Endothelial cell of umbilical vein (primary cell): ENCODE measurements around the gene ADM5. TPM values are rescaled to one million over a fixed set of nuclear protein-coding genes. Genes with fewer than 3 reads are reported as not detected.

Experiments
- BruUV-seq: library from RNA; stranded (reverse); fragments of 400-500 nt; replicated peaks from 2 replicates; lab custom pipeline; 2021; lab: Mats Ljungman, UMichigan
- CTCF ChIA-PET: fragments of 300-600, 350-600 bp; sonication (Branson Sonifier 250); formaldehyde crosslinking; loops from one replicate; lab custom pipeline; 2021; ENCODE audit warnings: antibody characterized with exemption, inconsistent platforms; lab: Charles Lee
- POLR2A ChIA-PET: fragments of 300-600, 350-600 bp; sonication (Branson Sonifier 250); formaldehyde crosslinking; loops from one replicate; lab custom pipeline; 2021; ENCODE audit warnings: antibody characterized with exemption, inconsistent platforms; lab: Charles Lee
- DNase-seq: peaks from one replicate; pipeline ENCODE4 v3.0.0-alpha.2; 2011; ENCODE audit warnings: low read depth, low spot score
- FAIRE-seq: peaks from 2 replicates; lab custom pipeline; 2011; peaks lifted over from hg19 to GRCh38; lab: Jason Lieb, UNC
- H2AFZ ChIP-seq: 2 replicates; pipeline ENCODE4 v1.6.0; 2012; ENCODE audit warnings: low read depth, low read length, control low read depth, inconsistent platforms
- H3K27ac ChIP-seq: 2 replicates; pipeline ENCODE4 v1.5.1; 2011; ENCODE audit warnings: low read depth, mild to moderate bottlenecking, control low read depth, low read length, moderate library complexity; ENCODE audit not compliant: insufficient read depth
- H3K27me3 ChIP-seq, 2 experiments: 2 replicates each; pipeline versions ENCODE4 v1.6.0 to v1.6.1; 2011; ENCODE audit warnings: low read length in 2 of 2, mixed read lengths in 1 of 2; ENCODE audit not compliant: control insufficient read depth in 2 of 2, insufficient read depth in 2 of 2
- H3K36me3 ChIP-seq, 2 experiments: 2 replicates in 1 of 2; 3 replicates in 1 of 2; pipeline ENCODE4 v1.5.1; 2011; ENCODE audit warnings: low read length in 2 of 2, mild to moderate bottlenecking in 1 of 2, moderate library complexity in 1 of 2; ENCODE audit not compliant: control insufficient read depth in 2 of 2, insufficient read depth in 2 of 2; ENCODE audit errors: extremely low read depth in 1 of 2
- H3K4me1 ChIP-seq: 3 replicates; pipeline ENCODE4 v1.5.1; 2011; ENCODE audit warnings: mild to moderate bottlenecking, low read length; ENCODE audit not compliant: control insufficient read depth, insufficient read depth; ENCODE audit errors: extremely low read depth
- H3K4me2 ChIP-seq: 2 replicates; pipeline ENCODE4 v1.6.1; 2011; ENCODE audit warnings: low read length, control low read depth, mixed read lengths; ENCODE audit not compliant: insufficient read depth
- H3K4me3 ChIP-seq, 3 experiments: fragments of 200-600 bp in 1 of 3; sonication (generic), shearing (Covaris generic) in 1 of 3; replicated peaks in 1 of 3; 2 replicates each; pipeline ENCODE4 v1.5.1; 2011 to 2016; ENCODE audit warnings: control low read depth in 3 of 3, low read length in 3 of 3, mild to moderate bottlenecking in 2 of 3, inconsistent platforms in 1 of 3, low read depth in 1 of 3, moderate library complexity in 1 of 3; ENCODE audit not compliant: insufficient read depth in 1 of 3
- H3K79me2 ChIP-seq: 2 replicates; pipeline ENCODE4 v1.6.0; 2012; ENCODE audit warnings: low read length, inconsistent platforms; ENCODE audit not compliant: control insufficient read depth, insufficient read depth
- H3K9ac ChIP-seq: replicated peaks from 2 replicates; pipeline ENCODE3; 2011; ENCODE audit warnings: low read length, control low read depth; ENCODE audit not compliant: insufficient read depth; ENCODE audit errors: extremely low read depth
- H3K9me1 ChIP-seq: replicated peaks from 3 replicates; pipeline ENCODE4 v1.6.0; 2011; ENCODE audit warnings: mild to moderate bottlenecking, low read length; ENCODE audit not compliant: control insufficient read depth, insufficient read depth; ENCODE audit errors: extremely low read depth
- H3K9me3 ChIP-seq: replicated peaks from 2 replicates; pipeline ENCODE4 v1.5.1; 2012; ENCODE audit warnings: low read length, inconsistent platforms; ENCODE audit not compliant: control insufficient read depth, insufficient read depth
- H4K20me1 ChIP-seq: replicated peaks from 2 replicates; pipeline ENCODE3; 2011; ENCODE audit warnings: mild to moderate bottlenecking, low read length; ENCODE audit not compliant: control insufficient read depth, insufficient read depth; ENCODE audit errors: extremely low read depth
- EZH2 ChIP-seq: IDR thresholded peaks from 2 replicates; pipeline ENCODE4 v1.6.1; 2012; ENCODE audit warnings: borderline replicate concordance, low read depth, mild to moderate bottlenecking, moderate library complexity, low read length, inconsistent platforms; ENCODE audit not compliant: severe bottlenecking
- FOS ChIP-seq: IDR thresholded peaks from 2 replicates; pipeline ENCODE4 v1.6.1; 2011; ENCODE audit warnings: mild to moderate bottlenecking, low read length, moderate library complexity, borderline replicate concordance; ENCODE audit not compliant: insufficient read depth
- GATA2 ChIP-seq: IDR thresholded peaks from 2 replicates; pipeline ENCODE4 v1.7.0; 2011; ENCODE audit warnings: low read depth, mild to moderate bottlenecking, moderate library complexity, mixed read lengths, low read length; ENCODE audit not compliant: insufficient read length, insufficient read depth
- JUN ChIP-seq: IDR thresholded peaks from 2 replicates; pipeline ENCODE4 v1.6.1; 2011; ENCODE audit warnings: borderline replicate concordance, low read depth; ENCODE audit not compliant: insufficient read length, insufficient read depth
- MYC ChIP-seq: IDR thresholded peaks from one replicate; pipeline ENCODE4 v1.6.1; 2011; ENCODE audit warnings: mild to moderate bottlenecking, low read depth, low read length
- POLR2A ChIP-seq: IDR thresholded peaks from 2 replicates; pipeline ENCODE4 v1.6.1; 2012; ENCODE audit warnings: low read depth, mild to moderate bottlenecking, control low read depth, low read length
- POLR2AphosphoS5 ChIP-seq: IDR thresholded peaks from 2 replicates; pipeline ENCODE4 v1.6.1; 2012; ENCODE audit warnings: low read depth, mild to moderate bottlenecking, control low read depth, low read length, moderate library complexity; ENCODE audit not compliant: insufficient read depth
- dilution Hi-C: fragments of 300-500 bp; cut with MboI; formaldehyde crosslinking; loops from one replicate; pipeline ENCODE4 v1.15.0; 2019; ENCODE audit warnings: low sequenced_read_pairs; ENCODE audit not compliant: extremely low pct_ligation_motif_present
- intact Hi-C: fragments of 100-400 bp; cut with micrococcal nuclease; formaldehyde crosslinking; loops from one replicate; pipeline ENCODE4 v1.10.0; 2022
- polyA plus RNA-seq, 4 experiments: library from polyadenylated mRNA; depleted of rRNA in 3 of 4; stranded (reverse) in 3 of 4; unstranded in 1 of 4; fragments of >200 nt; gene quantifications; 2 replicates each; pipeline versions ENCODE4 v1.2.1 to v1.2.3, GENCODE V29; 2011 to 2012; ENCODE audit warnings: missing spikeins in 1 of 4
- total RNA-seq: library from RNA; stranded (reverse); gene quantifications from 2 replicates; pipeline ENCODE4 v1.2.3, GENCODE V29; 2021
- TF ChIP-seq, protein P1 (sequence below): IDR thresholded peaks from 2 replicates; pipeline ENCODE4 v1.6.1; 2011; ENCODE audit not compliant: insufficient read depth, insufficient read length

The ADM5 gene
- total and polyA plus RNA-seq, 2 donors (not counting 3 experiments of a cell fraction or from before 2014, with no cell fraction given), result 3.3 to 4.4 TPM

DNA sequence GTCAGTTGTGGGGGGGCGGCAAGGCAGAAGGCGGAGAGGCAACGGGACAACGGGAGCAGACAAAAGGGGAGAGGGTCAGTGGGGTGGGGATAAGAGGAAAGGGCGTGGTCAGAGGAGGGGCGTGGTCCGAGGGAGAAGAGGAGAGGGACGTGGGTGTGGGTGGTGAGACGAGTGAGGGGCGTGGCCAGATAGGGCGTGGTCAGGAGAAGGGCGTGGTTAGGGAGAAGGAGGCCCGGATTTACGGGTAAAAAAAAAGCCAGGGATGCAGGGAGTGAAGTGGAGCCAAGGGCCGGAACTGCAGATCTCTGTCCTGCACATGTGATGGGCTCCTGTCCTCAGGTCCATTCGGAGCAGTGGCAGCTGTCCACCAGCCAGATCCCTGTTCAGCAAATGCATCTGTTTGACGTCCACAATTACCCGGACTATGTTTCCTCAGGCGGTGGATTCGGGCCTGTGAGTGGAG, 23.0 kb downstream of the ADM5 start:
- Histone ChIP-seq H3K9me3 (no peaks in the 10 kb centered on the region), H3K4me2 (no peak overlapping the region), H3K27ac (no peak overlapping the region), H3K9ac (no peak overlapping the region), H3K4me3 (no peak overlapping the region), H3K79me2 (no peaks in the 10 kb centered on the region), H3K9me1 (no peaks in the 10 kb centered on the region), H3K36me3 (peaks cover 0 to 14% of the 10 kb centered on the region in 2 experiments), H3K27me3 (no peaks in the 10 kb centered on the region), H4K20me1 (no peaks in the 10 kb centered on the region), H3K4me1 (no peaks in the 10 kb centered on the region), H2AFZ (no peak overlapping the region)
- ChIA-PET CTCF (no interaction called here), POLR2A (no interaction called here)
- intact Hi-C loops, result no loop called here
- TF ChIP-seq, protein P1, sequence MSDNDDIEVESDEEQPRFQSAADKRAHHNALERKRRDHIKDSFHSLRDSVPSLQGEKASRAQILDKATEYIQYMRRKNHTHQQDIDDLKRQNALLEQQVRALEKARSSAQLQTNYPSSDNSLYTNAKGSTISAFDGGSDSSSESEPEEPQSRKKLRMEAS, result no peak
- TF ChIP-seq EZH2, result no peak
- no peak for TF ChIP-seq JUN
- TF ChIP-seq POLR2AphosphoS5, result no peak
- TF ChIP-seq GATA2, result no peak
- FAIRE-seq (no peak), DNase-seq (no peak)
- dilution Hi-C loops, result no loop called here
- no TSS peak for BruUV-seq

DNA sequence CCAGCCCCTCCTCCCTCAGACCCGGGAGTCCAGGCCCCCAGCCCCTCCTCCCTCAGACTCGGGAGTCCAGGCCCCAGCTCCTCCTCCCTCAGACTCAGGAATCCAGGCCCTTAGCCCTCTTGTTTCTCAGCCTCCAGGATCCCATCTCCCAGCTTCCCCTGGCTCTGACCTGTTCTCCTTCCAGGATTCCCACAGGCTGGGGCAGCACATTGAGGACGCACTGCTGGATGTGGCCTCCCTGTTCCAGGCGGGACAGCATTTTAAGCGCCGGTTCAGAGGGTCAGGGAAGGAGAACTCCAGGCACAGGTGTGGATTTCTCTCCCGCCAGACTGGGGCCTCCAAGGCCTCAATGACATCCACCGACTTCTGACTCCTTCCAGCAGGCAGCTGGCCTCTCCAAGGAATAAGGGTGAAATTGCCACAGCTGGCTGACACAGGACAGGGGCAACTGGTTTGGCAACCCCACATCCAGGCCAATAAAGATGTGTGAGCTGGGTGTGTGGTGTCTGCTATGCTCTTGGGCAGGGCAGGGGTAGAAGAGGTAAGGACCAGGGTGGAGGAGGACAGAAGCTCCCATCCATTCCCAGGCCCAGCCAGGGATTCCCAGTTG, 23.9 kb downstream of the ADM5 start:
- ChIA-PET POLR2A (interaction anchor here (0.6 kb wide), 1 partner anchor 46 kb away, joined by 4 read pairs; no protein-coding TSS in a partner anchor), CTCF (no interaction called here)
- H3K36me3 ChIP-seq, result peaks cover 0 to 14% of the 10 kb centered on the region in 2 experiments
- no peak for FAIRE-seq
- dilution Hi-C loops, result no loop called here
- DNase-seq, result no peak
- H3K4me2 ChIP-seq, result no peak overlapping the region
- no peak overlapping the region for H2AFZ ChIP-seq
- H3K9me3 ChIP-seq, result no peaks in the 10 kb centered on the region
- H3K9ac ChIP-seq, result no peak overlapping the region
- H4K20me1 ChIP-seq, result no peaks in the 10 kb centered on the region
- intact Hi-C loops, result no loop called here
- TF ChIP-seq, protein P1, result no peak
- TF ChIP-seq GATA2 (no peak), POLR2A (no peak), FOS (no peak), EZH2 (no peak), POLR2AphosphoS5 (no peak), MYC (no peak)
- no peak overlapping the region for H3K27ac ChIP-seq
- no peaks in the 10 kb centered on the region for H3K9me1 ChIP-seq
- H3K4me3 ChIP-seq, result no peak overlapping the region
- H3K79me2 ChIP-seq, result no peaks in the 10 kb centered on the region
- no peaks in the 10 kb centered on the region for H3K27me3 ChIP-seq
- BruUV-seq, result no TSS peak
- no peaks in the 10 kb centered on the region for H3K4me1 ChIP-seq
